Endothelial cell of hepatic sinusoid (primary cell): ENCODE results near the gene LTB4R2.
"Not testable (repeated sequence)": the region's sequence is repeated elsewhere in the genome, so short reads cannot be mapped to it uniquely, and the experiment has no call there.

Experiments used
- in situ Hi-C: cut with HindIII; loops from 2 replicates; pipeline ENCODE4 v1.10.0; 2017; ENCODE audit warnings: low sequenced_read_pairs

The LTB4R2 gene

DNA sequence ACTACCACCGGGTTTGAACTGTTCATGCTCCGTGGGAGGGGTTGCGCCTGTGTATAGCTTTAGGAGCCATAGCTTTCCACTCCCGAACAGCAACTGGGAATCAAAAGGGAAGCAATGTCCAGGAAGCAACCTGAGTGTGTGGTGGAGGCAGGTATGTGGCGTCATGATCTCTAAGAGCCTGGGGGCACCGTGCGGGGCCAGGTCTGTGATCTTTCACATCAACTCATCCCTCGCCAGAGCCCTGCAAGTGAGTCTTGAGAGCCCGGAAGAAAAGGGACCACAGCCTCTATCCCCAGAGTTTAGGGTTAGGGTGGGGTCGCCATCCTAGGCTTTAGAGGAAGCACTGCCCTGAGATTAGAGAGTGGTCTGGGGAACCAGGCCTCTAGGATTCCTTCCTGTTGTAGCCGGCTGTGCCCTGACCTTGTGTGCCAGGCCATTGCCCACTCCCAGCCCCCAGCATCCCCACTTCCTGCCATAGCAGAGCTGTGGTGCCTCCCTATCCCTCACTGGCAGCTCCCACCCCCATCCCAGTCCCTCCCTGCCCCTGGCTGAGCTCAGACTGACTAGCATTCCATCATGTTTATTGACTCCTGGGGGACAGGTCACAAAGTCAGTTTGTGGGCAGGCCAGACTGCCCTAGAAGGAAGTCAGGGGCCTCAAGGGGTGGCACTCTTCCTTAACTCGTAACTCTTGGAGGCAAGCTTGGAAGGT is 25.7 kb downstream of the LTB4R2 start:
- in situ Hi-C loops: loop anchor here (5.0 kb wide), 2 partner anchors 58 to 102 kb away; no protein-coding TSS in a partner anchor

DNA sequence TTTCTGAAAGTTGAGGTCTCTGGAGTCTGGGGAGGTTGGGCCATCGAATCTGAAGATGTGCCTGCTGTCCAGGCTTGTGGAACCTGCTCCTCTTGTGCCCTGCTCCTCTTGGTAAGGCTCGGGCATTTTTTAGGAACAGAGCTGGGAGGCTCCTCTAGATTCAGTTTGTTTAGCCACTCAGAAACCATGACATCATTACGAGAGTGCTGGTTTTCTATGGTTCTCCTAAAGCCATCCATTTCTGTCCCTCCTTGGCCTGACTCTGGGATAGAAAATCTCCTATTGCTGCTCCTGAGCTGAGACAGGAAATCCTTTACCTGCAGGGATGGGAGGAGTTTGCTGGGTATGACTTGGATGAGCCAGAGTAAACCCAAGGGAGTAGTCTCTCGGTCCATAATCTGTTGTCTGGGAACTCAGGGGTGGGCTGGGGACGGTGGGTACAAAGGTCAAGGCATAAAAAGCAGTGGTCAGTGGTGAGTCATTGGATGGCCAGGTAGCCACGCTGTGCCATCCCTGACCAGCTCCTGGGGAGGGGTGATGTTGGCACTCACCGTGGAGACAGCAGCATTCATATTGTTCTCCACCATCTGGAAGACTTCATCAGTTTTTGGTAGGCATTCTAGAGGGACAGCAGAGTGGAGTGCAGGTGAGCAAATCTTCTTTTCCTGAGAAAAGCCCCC is 27.3 kb downstream of the LTB4R2 start:
- in situ Hi-C loops: loop anchor here (5.0 kb wide), 2 partner anchors 60 to 100 kb away; no protein-coding TSS in a partner anchor

DNA sequence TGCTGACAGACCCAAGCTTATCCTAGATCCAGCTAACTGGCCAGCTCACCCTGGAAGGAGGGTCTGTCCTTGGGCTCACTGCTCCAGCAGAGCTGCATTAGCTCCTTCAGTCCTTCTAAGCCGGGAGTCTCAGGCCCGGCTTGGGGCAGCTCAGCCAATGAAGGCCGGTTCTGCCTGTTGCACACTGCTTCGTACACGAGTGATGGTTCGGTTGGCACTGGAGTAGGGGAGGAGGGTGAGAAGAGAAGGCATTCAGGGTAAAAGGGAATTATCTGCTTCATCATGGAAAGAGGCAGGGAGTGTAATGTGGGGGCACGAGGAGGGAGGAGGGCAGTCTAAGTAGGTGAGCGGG is 27.9 kb downstream of the LTB4R2 start:
- in situ Hi-C loops: loop anchor here (5.0 kb wide), 2 partner anchors 60 to 100 kb away; no protein-coding TSS in a partner anchor

DNA sequence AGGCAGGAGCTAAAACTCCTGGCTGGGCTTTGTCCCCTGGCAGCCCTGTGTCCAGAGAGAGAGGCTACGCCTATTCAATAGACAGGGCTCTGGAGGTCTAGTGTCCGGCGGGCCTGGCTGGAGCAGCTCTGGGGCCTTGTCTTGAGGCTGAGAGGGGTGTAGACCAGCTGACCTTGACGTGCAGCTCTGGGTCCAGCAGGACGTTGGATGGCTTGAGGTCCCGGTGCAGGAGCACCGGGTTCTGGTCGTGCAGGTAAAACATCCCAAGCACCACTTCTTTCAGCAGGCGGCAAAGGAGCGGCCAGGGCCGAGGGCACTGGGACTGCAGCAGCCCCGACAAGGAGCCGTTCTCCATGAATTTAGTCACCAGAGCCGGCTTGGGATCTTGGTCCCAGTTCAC is 28.9 kb downstream of the LTB4R2 start:
- in situ Hi-C loops: loop anchor here (5.0 kb wide), 2 partner anchors 62 to 98 kb away; no protein-coding TSS in a partner anchor

DNA sequence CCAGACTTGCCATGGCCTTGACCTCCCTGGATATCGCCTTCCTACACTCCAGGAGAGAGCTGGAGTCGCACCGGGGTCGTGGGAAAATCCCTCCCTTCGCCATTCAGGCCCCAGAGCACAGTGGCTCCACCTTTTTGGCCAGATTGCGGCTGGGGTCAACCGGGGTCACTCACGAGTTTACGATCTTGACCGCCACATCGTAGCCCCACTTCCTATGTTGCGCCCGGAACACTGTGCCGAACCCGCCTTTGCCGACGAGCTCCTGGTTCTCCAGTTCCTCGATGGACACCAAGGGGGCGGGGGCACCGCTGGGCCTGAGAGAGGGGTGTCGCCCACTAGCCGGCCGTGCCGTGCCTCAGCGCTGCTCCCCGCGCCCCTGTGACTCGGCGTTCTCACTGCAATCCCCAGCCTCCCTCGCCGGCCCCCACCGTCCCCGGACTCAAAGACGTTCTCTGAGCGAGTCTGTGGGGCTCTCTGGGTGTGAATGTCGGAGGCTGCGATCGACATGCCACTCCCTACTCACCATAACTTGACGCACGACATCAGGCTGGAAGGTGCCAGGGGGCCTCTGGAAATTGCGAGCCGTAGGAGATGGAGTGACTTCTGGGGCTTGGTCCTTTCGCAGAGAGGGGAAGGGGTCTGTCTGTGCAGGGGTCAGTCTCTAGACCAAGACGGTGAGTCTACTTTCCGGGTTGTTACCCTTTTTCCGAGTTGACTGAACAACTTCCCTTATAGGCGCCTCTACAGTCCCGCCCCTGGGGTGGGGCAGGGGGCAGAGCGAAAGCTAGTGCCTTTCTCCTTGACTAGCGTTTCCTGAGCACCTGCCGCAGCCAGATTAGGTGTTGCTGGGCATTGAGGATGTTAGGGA is 29.6 kb downstream of the LTB4R2 start, which contains the start of gene RIPK3:
TSS of gene RIPK3 (minus strand) at position 708 of the 868 bp plus-strand sequence. CDS start at position 543, 165 bp downstream.
- in situ Hi-C loops: loop anchor here (5.0 kb wide), 2 partner anchors 62 to 98 kb away; no protein-coding TSS in a partner anchor

DNA sequence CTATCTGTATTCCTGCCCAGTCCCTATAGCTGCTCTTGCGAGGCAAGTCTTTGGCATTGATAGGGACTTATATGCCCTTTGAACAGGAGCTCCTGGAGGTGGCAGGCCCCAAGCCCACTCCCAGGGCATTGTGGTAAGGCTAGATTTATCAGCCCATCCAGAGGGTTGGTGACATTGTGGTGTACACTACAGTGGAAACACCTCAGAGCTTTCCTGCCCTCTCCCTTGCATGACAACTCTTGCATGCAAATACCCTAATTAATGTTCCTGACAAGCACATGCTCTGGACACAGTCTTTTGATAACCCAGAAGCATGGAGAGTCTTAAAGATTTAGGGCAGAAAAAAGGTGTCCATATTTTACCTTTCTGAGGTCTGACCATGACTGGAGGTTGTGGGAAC is 30.7 kb downstream of the LTB4R2 start:
- in situ Hi-C loops: no loop called here

DNA sequence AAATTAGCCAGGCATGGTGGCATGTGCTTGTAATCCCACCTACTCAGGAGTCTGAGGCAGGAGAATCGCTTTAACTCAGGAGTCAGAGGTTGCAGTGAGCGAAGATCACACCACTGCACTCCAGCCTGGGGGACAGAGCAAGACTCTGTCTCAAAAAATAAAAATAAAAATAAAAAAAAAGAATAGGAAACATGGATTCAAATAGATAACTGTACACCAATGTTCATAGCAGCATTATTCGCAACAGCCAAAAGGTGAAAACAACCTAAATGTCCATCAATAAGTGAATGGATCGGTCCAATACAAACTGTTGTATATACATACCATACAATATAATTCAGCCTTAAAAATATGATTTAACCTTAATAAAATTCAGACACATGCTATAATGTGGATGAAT is 32.9 kb downstream of the LTB4R2 start:
- in situ Hi-C loops: no loop called here

DNA sequence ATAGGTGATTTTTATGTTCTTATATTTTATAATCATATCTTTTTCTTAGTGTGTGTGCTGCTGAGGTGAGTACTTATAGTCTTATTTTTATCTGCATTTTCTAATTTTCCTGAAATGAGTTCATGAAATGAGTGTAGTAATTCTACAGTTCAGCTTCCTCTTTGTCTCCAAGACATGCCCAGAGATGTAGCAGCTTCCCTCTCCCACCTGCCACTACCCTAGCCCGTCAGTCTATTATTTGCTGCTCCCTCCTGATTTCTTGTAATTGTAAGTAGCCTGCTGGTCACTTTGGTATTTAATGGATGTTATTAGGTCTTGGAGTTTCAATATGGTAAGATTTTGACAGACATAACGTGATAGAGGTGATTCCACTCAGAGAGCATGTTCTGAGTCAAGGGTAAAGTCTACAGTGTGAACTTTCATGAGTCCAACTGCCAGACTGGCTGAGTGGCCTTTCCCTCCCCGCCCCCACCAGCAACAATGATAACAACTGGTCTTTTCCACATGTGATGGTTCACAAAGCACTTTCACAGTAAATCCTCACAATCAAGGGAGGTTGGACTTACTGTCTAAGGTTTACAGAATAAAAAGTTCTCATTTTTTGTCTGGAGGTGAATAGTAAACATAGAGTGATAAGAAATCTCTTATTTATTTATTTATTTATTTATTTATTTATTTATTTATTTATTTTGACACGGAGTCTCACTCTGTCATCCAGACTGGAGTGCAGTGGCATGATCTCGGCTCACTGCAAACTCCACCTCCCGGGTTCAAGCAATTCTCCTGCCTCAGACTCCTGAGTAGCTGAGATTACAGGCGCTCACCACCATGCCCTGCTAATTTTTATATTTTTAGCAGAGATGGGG is 34.1 kb downstream of the LTB4R2 start:
- in situ Hi-C loops: no loop called here

DNA sequence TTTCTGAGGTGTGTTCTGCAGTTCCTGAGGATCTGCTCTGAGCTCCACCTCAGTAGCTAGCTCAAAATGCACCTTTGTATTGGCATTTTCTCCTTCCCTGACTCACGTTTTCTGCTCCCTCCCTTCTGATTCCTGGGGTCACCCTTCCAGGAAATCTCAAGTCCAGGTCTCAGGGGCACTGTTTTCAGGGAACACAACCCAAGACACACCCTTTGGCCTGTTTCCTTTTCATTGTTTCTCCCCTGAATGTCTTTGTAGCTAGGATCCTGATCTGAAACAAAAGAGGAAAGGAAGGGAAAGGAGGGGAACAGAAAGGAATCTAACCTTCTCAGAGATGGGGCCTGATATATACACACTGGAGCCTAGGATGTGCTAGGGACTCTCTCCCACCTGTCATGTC is 37.2 kb downstream of the LTB4R2 start:
- in situ Hi-C loops: no loop called here

DNA sequence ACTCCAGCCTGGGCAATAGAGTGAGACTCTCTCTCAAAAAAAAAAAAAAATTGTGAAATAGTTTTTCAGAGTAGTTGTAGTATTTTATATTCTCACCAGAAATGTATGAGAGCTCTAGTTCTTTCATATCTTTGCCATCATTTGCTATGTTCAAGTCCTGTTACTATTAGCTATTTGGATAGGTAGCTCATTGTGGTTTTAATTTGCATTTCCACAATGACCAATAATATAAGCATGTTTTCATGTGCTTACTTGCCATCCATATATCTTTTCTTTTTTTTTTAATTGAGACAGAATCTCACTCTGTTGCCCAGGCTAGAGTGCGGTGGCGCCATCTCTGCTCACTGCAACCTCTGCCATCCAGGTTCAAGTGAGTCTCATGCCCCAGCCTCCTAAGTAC is 38.2 kb downstream of the LTB4R2 start:
- in situ Hi-C loops: no loop called here

DNA sequence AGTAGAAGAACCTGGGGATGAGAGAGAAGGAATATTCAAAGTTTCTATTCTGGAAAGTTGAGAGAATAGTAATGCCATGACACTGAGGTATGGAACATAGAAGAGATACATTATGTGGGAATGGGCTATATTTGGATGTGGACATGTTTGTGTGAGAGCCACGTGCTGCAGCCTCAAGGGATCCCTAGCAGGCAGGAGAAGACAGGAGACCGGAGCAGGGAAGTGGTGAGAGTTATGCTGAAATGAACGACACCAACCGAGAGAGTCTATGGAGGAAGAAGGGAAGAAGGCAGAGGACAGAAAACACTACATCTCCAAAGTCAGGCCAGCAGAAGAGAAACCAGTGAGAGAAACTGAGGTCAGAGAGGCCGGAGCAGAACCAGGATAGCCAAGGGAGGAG is 39.8 kb downstream of the LTB4R2 start:
- in situ Hi-C loops: no loop called here

DNA sequence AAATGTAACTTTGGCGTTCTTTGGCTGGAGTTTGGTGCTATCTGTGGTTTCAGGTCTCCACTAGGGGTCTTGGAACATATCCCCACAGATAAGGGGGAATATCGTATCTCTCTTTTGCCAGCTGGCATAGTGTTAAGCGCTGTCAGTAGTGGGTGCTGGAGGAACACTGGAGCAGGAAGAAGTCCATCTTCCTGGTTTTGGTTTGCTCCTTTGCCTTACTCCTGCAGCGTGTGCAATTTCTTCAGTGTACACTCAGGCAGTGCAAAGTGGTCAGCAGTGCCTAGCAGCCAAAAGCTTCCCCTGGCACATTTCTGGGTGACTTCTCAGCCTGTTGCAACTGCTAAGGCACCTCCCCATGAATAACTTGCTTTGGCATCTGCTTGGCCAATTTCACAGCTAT is 41.6 kb downstream of the LTB4R2 start:
- in situ Hi-C loops: no loop called here

DNA sequence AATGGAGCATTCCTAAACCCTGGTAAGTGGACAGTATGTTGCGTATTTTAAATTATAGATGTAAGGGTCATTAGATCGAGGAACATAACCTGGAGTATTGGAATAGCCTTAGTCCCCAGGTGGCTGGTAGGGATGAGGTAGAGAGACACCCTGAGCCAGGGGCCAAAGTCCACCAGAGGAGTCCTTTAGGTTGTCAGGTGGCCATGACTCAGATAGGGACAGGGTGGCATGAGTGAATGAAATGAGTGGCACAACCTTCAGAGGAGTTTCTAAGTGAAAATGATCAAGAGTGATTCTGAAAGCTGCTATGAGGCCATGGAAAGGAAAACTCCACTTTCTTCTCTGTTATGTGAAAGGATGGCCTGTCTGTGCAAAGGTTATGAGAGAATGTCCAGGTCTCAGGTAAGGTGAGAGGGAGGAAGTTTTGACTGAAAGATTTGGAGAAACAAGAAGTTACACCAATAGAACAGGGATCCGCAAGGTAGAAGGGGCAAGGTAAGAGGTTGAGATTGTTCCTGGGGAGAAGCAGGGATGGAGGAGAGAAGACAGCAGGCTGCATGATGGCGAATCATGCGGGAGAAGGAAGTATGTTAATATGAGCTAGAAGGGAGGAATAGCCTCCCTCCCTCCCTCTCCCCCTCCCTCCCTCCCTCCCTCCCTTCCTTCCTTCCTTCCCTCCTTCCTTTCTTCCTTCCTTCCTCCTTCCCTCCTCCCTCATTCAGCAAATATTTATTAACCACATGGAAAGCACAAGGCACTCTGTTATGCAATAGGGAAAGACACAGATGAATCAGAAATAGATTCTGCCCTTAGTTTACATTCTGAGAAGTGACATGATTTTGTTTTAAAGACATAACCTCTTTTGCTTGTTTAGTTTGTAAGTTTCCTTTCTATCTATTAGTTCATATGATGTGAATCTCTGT is 43.9 kb downstream of the LTB4R2 start:
- in situ Hi-C loops: no loop called here

DNA sequence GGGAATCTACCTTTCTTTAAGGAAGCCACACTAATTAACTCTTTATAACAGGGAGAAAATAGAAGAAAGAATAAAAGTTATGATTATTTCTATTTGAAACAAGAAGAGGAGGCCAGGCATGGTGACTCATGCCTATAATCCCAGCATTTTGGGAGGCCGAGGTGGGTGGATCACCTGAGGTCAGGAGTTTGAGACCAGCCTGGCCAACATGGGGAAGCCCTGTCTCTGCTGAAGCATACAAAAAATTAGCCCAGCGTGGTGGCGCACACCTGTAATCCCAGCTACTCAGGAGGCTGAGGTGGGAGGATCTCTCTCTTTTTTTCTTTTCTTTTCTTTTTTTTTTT is 44.5 kb downstream of the LTB4R2 start:
- in situ Hi-C loops: not testable (repeated sequence)

DNA sequence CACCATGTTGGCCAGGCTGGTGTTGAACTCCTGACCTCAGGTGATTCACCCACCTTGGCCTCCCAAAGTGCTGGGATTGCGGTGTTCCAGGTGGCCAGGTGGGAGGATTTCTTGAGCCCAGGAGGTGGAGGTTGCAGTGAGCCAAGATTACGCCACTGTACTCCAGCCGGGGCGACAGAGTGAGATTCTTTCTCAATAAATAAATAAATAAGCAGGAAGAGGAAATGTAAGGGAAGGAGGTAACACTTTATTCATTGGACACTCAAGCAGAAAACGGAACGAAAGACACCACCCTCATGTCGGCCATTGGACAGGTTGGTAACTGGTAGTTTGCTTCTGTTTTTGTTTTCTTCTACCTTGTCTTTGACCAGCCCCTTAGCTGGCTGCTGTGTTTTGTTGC is 45.1 kb downstream of the LTB4R2 start:
- in situ Hi-C loops: no loop called here

DNA sequence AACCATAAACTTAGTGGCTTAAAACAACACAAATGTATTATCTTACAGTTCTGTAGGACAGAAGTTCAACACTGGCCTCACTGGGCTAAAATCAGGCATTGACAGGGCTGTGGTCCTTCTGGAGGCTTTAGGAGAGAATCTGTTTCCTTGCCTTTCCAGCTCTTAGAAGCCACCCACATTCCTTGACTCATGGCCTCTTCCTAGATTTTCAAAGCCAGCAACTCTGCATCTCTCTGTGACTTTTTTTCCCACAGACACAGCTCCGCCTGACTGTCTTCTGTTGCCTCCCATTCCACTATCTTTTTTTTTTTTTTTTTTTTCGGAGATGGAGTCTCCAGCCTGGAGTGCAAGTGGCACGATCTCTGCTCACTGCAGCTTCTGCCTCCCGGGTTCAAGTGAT is 46.3 kb downstream of the LTB4R2 start:
- in situ Hi-C loops: no loop called here

DNA sequence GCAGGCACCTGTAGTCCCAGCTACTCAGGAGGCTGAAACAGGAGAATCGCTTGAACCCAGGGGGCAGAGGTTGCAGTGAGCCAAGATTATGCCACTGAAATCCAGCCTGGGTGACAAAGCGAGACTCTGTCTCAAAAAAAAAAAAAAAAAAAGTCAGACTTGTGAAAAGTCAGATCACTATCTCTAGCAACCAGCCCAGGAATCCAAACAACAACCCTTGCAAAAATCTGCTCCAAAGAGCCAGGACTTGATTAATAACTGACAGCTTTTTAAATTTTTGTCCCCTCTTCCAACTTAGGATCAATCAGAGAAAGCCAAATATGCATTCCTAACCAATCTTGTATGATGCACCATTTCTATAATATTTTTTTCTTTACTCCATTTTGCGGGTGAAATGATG is 50.3 kb downstream of the LTB4R2 start:
- in situ Hi-C loops: no loop called here

DNA sequence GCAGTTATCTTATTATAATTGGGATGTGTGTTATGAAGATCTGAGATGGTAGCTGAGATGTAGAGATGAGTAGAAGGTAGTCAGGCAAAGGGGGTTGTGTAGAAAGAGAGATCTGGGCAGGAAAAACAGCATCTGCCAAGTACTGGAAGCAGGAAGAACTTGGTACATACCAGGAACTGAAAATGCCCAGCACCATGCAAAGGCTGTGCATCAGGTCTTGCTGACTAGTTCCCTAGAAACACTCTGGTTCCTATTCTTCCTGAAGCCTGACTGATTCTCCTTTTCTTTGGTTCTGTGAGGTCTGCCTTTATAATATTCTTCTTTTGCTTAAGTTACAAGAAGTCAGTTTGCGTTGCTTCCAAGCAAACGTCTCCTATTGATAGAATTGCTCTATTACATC is 51.4 kb downstream of the LTB4R2 start:
- in situ Hi-C loops: no loop called here
